HG03095 (cell line): Measurements from ENCODE around the gene RIPK1.
"Not testable (repeated sequence)": the region's sequence is repeated elsewhere in the genome, so short reads cannot be mapped to it uniquely, and the experiment has no call there.

ENCODE experiments used
- ATAC-seq: cut with Tn5 transposase; IDR thresholded peaks from one replicate; pipeline ENCODE4 v1.9.1; 2021; ENCODE audit warnings: moderate library complexity; ENCODE audit not compliant: unreplicated experiment

The RIPK1 gene

DNA sequence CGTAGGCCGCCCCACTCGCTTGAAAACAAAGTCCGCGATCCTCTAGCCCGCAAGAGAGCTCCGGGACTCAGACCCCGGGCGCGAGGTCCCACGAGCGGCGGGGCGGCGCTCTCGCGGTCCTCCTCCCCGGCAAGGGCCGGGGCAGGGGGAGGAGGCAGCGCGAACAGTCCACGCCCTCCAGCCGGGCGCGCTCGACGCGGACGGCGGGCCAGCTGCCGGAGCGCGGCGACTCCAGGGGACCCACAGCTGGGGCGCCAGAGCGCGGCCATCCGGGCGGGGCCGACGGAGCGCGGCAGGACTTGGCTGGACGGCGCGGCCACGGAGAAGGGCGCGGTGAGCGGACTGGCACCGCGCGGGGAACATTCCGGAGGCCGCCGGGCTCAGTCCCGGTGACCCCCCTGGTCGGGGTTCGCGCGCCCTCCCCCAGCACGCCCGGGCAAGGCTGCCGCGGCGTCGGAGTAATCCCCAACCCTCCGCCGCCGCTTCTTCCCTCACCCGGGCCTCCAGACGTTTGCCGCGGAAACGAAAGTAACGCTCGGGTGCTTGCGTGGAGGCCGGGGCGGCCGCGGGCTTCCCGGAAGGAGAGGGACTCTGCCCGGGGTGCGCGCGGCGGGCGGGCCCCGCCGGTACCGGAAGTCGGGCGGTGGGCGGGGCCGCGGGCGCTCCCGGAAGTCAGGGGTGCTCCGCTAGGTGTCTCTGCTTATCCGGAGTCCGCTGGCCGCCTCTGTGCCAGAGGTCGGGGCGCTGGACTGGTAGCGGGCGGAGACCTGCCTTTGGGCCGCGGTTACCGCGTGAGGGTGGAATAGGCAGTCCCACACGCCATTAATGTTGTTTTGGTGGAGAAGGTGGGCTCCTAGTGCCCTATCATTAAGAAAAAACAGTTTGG is at the start of gene RIPK1:
RIPK1 (plus strand) TSS at position 166 of the 886 bp plus-strand sequence. CDS start 8,330 bp downstream, outside the sequence.
- peak; percentile 72 for ATAC-seq

DNA sequence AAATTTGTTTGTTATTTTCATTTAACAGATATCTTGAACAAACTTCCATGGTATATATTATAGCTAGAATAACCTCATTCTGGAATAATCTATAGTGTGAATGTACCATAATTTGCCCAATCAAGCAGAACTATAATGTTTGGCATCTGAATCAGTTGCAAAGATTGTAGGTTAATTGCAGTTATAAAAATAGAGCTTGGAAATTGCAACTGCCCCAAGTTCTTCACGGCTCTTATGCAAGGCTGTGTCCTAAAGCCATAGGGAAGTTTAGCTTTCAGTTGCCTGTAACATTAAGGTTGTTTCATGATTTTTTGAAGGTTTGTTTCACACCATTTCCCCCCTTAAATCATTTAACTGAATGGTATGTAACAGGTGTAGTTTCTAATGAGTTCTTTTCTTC is 49.2 kb upstream of the RIPK1 start:
- no peak for ATAC-seq

DNA sequence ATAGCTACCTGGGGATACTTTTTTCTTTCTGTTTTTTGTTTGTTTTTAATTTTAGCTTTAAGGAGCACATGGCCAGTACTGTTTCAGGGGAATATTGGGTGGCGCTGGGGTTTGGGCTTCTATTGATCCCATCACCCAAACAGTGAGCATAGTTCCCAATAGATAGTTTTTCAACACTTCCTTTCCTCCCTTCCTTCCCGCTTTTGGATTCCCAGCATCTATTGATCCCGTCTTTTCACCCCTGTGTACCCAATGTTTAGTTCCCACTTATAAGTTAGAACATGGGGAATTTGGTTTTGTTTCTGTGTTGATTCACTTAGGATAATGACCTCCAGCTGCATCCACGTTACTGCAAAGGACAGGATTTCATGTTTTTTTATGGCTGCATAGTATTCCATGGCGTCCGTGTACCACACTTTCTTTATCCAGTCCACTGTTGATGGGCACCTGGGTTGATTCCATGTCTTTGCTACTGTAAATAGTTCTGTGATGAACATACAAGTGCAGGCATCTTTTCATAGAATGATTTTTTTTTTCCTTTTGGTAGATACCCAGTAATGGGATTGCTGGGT is 48.5 kb upstream of the RIPK1 start:
- ATAC-seq = no peak

DNA sequence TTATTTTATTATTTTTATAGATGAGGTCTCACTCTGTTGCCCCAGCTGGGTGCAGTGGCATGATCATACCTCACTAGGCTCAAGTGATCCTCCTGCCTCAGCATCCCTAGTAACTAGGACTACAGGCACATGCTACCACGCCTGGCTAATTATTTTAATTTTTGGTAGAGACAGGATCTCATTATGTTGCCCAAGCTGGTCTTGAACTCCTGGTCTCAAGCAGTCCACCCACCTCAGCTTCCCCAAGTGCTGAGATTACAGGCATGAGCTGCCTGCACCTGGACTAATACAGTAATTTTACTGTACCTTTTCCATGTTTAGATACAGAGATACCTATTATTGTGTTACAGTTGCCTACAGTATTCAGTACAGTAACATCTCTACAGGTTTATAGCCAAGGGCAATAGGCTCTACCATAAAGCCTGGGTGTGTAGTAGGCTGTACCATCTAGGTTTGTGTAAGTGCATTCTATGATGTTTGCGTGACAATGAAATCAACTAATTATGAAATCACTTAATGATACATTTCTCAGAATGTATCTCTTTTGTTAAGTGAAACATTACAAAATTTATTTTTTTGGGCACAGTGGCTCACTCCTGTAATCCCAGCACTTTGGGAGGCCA is 47.2 kb upstream of the RIPK1 start:
- not testable (repeated sequence) for ATAC-seq

DNA sequence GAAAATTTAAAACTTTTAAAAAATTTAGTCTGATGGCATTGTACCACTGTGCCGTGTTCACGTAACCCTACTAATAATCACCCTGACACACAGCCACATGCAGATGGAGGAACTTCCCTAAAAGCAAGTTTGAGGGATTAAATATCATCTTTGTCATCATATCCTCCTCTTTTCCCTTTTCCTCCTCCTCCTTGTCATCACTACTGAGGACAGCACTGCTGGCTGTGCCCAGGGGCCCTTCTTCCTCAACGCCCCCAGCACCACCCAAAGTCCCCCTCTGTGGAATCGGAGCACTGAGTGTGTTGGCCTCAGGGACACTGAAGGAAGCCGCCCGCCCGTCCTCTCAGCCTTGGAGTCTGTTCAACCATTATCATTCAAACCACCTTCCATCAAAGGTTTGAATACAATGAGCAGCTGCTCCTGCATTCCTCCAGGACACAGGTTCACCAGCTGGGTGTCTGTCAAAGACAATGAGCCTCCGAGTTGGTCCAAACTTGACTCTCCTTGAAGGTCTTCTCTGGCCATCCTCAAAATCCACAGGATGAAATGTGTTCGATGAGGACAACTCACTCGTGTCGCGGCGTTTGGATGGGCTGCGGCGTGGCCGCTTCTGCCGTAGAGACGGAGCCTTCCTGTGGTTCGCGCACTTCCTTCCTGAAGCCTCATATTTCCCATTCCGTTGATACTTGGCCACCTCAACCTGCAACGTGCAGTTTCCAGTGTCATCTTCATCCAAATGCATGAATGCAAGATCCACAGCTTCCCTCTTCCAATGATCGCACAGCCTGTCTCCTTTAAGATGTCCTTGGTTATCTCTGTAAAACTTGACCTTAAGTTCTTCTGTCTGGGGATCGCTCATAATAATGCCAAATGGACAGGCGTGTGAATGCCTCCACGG is 45.3 kb upstream of the RIPK1 start:
- no peak for ATAC-seq

DNA sequence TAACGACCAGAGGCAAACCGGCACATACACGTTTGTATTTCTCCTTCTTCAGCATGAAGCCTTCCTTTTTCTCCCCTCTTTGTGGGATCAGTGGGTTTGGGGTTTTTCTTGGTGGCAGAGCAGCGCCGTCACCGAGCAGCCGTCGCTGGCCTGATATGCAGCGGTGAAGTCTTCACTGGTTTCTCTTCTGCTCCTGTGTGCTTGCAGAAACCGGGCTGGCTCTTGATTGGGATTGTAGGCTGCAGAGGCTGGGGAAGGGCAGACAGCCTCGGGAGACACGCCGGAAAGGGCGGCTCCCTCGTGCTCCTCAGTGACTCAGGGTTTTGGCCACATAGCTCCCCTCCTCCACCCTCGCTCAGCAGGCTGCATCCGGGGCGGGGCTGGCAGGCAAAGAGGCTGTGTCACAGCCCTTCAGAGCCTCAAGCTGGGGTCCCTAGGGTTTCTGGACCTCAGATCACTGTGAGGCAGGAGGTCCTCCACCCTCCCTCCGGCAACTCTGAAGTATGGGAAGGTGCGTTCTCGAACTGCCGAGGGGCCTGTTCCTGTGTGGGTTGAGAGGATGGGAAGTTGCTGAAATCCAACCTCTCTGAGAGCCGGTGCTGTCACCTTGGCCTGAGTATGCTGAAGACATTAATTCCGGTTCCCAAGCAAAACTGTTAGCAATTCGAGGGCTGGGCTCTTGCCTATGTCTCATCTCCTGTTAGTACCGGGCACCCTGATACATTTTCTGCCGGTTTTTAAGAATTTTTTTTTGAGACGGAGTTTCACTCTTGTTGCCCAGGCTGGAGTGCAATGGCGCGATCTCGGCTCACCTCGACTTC is 44.4 kb upstream of the RIPK1 start:
- peak; percentile 77 for ATAC-seq

DNA sequence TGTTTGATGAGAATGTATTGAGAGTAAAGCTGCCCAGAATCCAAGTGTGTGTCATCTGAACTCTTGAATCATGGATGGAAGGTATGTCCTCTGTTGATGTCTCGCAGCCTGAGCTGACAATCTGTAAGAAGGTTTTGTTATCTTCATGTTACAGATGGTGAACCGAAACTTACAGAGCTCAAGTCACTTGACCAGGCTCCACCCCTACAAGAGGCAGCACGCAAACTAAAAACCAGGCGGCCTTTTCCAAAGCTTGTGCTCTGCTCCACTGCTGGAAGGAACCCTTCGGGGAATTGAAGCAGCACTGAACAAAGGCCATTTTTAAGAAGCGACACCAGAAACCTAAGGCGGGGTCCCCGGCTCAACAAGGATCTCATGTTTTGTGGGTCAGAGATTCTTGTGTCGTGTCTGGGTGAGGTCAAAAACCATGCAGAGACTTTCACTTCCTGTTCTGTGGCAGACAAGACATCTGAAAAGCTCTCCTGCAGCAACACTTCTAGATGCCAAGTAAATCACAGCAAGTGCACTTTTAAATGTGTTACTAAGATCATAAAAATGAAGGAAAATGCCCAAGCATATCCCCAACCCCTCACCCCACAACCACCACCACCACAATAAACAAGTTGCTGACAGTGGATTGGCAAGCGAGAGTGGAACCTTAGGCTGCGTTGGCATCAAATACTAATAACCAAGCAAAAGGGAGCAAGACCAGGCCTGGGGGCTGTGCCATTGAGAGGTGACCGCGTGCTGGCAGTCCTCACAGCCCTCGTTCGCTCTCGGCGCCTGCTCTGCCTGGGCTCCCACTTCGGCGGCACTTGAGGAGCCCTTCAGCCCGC is 41.3 kb upstream of the RIPK1 start:
- ATAC-seq = peak; percentile 58

DNA sequence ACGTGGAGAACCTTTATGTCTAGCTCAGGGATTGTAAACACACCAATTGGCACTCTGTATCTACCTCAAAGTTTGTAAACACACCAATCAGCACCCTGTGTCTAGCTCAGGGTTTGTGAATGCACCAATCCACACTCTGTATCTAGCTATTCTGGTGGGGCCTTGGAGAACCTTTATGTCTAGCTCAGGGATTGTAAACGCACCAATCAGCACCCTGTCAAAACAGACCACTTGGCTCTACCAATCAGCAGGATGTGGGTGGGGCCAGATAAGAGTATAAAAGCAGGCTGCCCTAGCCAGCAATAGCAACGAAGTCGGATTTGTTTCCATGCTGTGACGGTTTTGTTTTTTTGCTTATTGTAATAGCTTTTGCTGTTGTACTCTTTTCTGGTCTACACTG is 40.1 kb upstream of the RIPK1 start:
- not testable (repeated sequence) for ATAC-seq

DNA sequence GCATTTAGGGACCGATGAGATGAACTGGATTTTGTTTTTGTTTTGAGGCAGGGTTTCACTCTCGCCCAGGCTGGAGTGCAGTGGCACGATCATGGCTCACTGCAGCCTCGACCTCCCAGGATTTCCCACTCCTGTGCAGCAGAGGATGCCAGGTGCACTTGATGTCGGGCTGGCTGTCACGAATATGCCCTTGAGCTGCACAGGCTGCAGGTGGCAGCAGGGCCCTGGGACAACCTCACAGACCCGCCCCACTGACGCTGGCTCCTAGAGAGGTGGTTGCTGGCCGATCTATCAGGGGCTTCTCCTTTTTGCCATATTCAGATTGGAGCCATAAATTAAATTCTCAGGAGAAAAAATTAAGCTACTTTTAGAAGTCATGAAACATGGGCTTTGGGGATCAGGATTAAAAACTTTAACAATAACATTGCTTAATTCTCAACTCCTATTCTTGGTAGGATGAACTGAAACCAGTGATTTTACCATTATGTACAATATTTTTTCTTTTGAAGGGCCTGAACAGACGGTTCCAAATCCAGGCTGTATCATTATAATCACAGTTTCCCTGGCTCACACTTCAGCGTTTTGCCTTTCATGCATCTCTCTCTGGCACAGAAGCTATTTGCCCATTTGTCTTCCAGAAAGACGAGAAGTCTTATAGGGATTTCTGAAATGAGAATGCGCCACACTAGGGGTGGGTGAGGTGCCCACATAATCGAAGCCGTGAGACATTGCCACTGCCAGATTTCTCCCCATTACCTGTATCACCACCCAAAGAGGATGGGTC is 36.2 kb upstream of the RIPK1 start:
- ATAC-seq = no peak

DNA sequence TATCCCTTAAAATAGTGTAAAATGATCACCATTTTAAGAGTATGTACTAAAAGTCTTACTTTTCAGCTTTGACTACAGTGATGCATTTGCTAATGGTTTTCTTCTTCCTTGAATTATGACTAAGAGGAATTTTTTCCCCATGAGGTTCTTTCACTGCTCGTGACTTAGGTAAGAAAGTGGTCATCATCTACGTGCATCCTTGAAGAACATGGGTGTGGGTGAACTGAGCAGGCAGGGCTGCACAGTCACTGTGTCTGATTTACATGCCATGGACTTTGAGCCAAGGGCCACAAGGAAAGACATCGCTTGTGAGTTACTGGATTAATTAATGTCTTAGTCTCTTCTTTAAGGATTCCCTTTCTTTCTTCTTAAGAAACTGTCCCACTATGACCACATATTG is 35.3 kb upstream of the RIPK1 start:
- ATAC-seq = no peak

DNA sequence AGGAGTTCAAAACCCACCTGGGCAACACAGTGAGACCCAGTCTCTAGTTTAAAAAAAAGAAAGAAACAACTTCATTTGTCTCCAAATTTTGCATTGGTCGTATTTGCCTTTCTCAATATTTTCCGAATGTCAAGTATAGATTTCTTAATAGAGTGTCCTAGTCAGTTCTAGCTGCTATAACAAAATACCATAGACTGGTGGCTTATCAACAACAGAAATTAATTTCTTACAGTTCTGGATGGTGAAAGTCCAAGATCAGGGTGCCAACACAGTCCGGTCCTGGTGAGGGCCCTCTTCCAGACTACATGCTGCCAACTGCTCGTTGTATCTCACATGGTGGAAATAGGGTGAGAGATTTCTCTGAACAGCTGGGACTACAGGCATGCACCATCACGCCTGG is 34.6 kb upstream of the RIPK1 start:
- ATAC-seq = no peak

DNA sequence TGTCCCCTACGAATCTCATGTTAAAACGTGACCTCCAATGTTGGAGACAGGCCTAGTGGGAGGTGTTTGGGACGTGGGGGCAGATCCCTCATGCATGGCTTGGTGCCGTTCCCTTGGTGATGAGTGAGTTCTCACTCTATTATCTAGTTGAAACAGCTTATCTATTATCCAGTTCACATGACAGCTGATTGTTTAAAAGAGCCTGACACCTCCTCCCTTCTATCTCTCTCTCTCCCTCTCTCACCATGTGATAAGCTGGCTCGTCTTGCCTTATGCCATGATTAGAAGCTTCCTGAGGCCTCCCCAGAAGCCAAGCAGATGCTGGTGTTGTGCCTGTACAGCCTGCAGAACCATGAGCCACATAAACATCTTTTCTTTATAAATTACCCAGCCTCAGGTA is 32.9 kb upstream of the RIPK1 start:
- ATAC-seq = no peak

DNA sequence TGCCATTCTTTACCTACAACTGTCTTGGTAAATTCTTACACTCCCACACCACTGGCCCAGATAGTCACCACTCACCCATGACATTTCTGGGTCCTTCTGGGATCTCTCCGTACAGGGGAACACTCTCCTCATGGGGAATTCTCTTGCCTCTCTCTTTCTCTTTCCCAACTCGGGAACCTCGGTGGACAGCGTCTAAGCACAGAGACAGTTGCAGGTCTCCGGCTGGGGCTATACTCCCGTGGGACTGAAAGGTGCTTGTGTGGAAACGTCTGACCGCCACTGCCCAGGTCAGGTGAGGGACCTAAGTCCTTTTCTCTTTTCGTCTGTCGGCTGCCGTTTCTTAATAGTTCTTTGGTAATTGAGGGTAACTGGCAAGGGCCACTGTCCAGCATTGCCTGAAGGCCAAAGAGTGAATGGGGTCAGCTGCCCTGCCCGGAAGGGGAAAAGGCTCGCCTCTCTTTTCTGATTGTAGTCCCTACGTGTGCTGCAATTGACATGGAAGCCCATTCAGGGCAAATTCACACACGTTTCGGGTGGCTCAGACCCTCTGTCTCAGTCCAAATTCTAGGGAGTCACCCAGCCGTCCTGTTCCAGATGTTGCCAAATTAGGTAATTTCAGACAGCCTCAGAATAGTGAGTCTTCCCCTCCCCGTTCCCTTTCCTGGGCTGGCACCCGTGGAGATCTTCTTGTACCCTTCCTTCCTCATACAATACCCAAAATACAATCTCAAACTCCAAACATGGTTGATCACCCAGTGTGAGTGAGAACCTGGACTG is 31.2 kb upstream of the RIPK1 start:
- no peak for ATAC-seq

DNA sequence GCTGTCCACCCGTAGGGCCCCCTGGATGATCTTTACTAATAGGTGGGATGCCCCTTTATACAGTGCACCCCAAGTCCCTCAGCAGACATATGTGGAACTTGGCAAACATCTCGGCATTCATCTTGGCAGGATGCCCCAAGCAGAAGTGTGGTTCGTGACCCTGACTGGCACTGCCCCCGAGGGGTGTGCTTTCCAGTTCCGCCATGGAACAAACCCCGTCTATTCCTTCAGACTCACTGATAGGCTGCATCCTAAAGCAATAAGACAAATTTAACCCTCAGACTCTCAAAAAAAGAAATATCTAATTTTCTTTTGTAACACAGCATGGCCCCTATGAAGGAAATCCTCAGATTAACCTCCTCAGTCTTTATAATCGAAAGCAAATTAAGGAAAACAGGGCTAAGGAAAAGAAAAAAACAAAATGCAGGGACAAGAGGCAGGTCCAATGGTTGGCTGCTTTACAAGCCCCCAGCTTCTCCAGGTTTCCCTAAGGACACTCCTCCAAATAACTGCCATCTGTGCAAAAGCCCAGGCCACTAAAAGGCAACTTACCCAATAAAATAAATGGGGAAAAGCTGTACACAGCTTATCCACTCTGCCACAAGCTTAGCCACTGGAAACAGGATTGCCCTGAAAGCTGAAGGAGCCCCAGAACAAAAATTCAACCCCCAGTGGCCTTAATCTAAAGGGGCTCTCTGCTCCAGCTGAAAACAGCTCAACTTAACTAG is 30.5 kb upstream of the RIPK1 start:
- ATAC-seq = no peak

DNA sequence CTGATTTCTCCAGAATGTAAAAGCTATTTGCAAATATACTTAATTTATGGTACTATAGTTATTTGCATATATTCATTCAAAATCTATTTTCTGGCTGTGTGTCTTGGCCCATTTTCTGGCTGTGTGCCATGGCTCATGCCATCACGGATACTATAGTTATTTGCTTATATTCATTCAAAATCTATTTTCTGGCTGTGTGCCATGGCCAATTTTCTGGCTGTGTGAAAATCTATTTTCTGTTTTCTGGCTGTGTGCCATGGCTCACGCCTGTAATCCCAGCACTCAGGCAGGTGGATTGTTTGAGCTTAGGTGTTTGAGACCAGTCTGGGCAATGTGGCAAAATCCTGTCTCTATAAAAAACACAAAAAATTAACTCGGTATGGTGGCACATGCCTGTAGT is 28.9 kb upstream of the RIPK1 start:
- no peak for ATAC-seq

DNA sequence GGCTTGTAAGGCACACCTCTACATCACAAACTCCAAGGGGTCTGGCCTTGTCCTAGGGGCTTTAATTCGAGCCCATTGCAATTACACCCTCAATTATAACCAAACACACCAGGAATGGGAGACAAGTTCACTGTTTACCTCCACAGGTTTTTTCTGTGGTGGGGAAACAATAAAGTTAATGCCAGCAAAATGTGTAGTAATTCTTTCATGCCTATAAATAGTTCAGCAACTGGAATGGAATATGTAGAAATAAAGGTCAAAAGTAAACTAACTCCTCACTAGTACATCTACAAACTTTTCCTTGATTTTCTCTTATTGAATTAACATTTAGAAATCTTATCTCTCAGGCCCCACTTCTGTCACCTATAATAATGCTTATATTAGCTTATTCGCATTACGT is 27.1 kb upstream of the RIPK1 start:
- ATAC-seq = no peak

DNA sequence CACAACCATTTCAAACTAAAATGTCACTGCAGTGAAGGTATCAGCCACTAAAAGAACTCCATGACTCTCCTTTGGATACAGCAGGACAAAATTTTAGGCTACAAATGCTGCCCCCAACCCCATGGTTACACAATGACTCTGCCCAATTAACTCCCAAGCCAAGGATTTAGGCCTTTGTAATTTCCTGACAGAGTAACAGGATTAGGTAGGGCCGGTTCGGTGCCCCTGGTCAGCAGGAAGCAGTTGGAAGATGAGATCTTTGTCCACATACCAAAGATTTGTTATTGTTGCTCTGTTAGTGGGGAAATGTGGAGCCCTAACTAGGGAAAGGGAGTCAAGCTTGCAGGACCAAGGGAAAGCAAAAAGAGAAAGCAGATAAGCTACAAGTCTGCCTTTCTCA is 26.7 kb upstream of the RIPK1 start:
- no peak for ATAC-seq
